ENCODE measurements around the gene AGBL4. TPM values are rescaled to one million over a fixed set of nuclear protein-coding genes. Genes with fewer than 3 reads are reported as not detected.

AGBL4 gene
- polyA plus RNA-seq, 1 donor (not counting 4 experiments of a cell fraction or from before 2014, with no cell fraction given), result not detected

DNA sequence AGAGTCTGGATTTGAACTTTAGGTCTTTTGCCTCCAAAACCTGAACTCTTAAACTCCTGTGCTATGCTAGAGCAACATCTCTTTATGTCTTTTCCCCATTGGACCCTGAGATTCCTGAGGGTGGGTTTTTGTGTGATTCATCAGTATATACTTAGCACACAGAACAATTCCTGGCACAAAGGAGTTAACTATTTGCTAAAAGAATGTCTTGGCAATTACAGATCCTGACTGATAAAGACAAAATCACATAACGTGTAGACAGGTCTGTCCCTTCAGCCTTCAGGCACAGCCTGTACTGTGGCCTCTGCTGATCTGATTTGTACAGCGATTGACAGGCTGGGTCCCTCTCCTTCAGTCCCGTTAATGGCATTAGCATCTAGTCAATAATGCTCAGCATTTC is 1084.7 kb downstream of the AGBL4 start:
- Histone ChIP-seq H3K27ac (ENCODE audit: control insufficient read depth, insufficient read depth, low read length) (no peak overlapping the region), H4K20me1 (ENCODE audit: control insufficient read depth, extremely low read depth, insufficient read depth, low read length) (no peaks in the 10 kb centered on the region), H3K36me3 (ENCODE audit: control insufficient read depth in 2 of 2, extremely low read depth in 1 of 2, insufficient read depth in 2 of 2, low read length in 2 of 2) (no peaks in the 10 kb centered on the region), H3K79me2 (ENCODE audit: control insufficient read depth, insufficient read depth, low read length) (no peaks in the 10 kb centered on the region), H2AFZ (ENCODE audit: control insufficient read depth, low read length) (no peak overlapping the region), H3K9ac (ENCODE audit: control insufficient read depth, extremely low read depth, insufficient read depth, low read length) (no peak overlapping the region), H3K9me1 (ENCODE audit: control insufficient read depth, extremely low read depth, insufficient read depth, low read length) (no peaks in the 10 kb centered on the region), H3K4me2 (ENCODE audit: control insufficient read depth, extremely low read depth, insufficient read depth, low read depth, low read length) (no peak overlapping the region), H3K4me1 (ENCODE audit: control insufficient read depth, extremely low read depth, insufficient read depth, low read length) (no peaks in the 10 kb centered on the region), H3K27me3 (ENCODE audit: control insufficient read depth, extremely low read depth, insufficient read depth, low read length) (no peaks in the 10 kb centered on the region), H3K4me3 (ENCODE audit: control insufficient read depth in 2 of 3, extremely low read depth in 1 of 3, insufficient read depth in 2 of 3, low read depth in 1 of 3, low read length in 3 of 3) (no peak overlapping the region), H3K9me3 (ENCODE audit: control insufficient read depth, low read depth, low read length) (no peaks in the 10 kb centered on the region)
- TF ChIP-seq CTCF (optimal IDR thresholded peaks at IDR 0.05 in 1 of 3, IDR thresholded peaks at IDR 0.05 in 1 of 3, conservative IDR thresholded peaks at IDR 0.05 in 1 of 3; ENCODE audit: extremely low read depth in 1 of 3, insufficient read depth in 2 of 3, low read length in 3 of 3) (no peak), EZH2 (IDR thresholded peaks at IDR 0.05; ENCODE audit: low read length) (no peak)
- no peak for FAIRE-seq
- dilution Hi-C loops (cut with MboI; ENCODE audit: extremely low pct_ligation_motif_present, low sequenced_read_pairs), result no loop called here
- no peak for DNase-seq (ENCODE audit: low read depth, low spot score)

GRCh38 chr1:48937732-48938131 is 1086.0 kb downstream of the AGBL4 start:
- DNase-seq (ENCODE audit: low read depth, low spot score), result no peak
- Histone ChIP-seq H3K9ac (ENCODE audit: control insufficient read depth, extremely low read depth, insufficient read depth, low read length) (no peak overlapping the region), H3K9me1 (ENCODE audit: control insufficient read depth, extremely low read depth, insufficient read depth, low read length) (no peaks in the 10 kb centered on the region), H3K4me3 (ENCODE audit: control insufficient read depth in 2 of 3, extremely low read depth in 1 of 3, insufficient read depth in 2 of 3, low read depth in 1 of 3, low read length in 3 of 3) (no peak overlapping the region), H3K9me3 (ENCODE audit: control insufficient read depth, low read depth, low read length) (no peaks in the 10 kb centered on the region), H4K20me1 (ENCODE audit: control insufficient read depth, extremely low read depth, insufficient read depth, low read length) (no peaks in the 10 kb centered on the region), H3K4me2 (ENCODE audit: control insufficient read depth, extremely low read depth, insufficient read depth, low read depth, low read length) (no peak overlapping the region), H3K27ac (ENCODE audit: control insufficient read depth, insufficient read depth, low read length) (no peak overlapping the region), H2AFZ (ENCODE audit: control insufficient read depth, low read length) (no peak overlapping the region), H3K79me2 (ENCODE audit: control insufficient read depth, insufficient read depth, low read length) (no peaks in the 10 kb centered on the region), H3K27me3 (ENCODE audit: control insufficient read depth, extremely low read depth, insufficient read depth, low read length) (no peaks in the 10 kb centered on the region), H3K4me1 (ENCODE audit: control insufficient read depth, extremely low read depth, insufficient read depth, low read length) (no peaks in the 10 kb centered on the region), H3K36me3 (ENCODE audit: control insufficient read depth in 2 of 2, extremely low read depth in 1 of 2, insufficient read depth in 2 of 2, low read length in 2 of 2) (no peaks in the 10 kb centered on the region)
- dilution Hi-C loops (cut with MboI; ENCODE audit: extremely low pct_ligation_motif_present, low sequenced_read_pairs), result no loop called here
- TF ChIP-seq EZH2 (IDR thresholded peaks at IDR 0.05; ENCODE audit: low read length), result no peak
- TF ChIP-seq CTCF (optimal IDR thresholded peaks at IDR 0.05 in 1 of 3, IDR thresholded peaks at IDR 0.05 in 1 of 3, conservative IDR thresholded peaks at IDR 0.05 in 1 of 3; ENCODE audit: extremely low read depth in 1 of 3, insufficient read depth in 2 of 3, low read length in 3 of 3), result no peak
- FAIRE-seq, result no peak

All from keratinocyte (primary cell).